Measurements from ENCODE around the gene STYX. TPM values are rescaled to one million over a fixed set of nuclear protein-coding genes. Genes with fewer than 3 reads are reported as not detected.
A peak's percentile ranks its signal among the peaks of the same experiment; 100 is the strongest.

STYX gene
- total and polyA plus RNA-seq, 2 of the 4 experiments (the other 2 are of a cell fraction), result 5.8 to 7.5 TPM

GRCh38 chr14:52797653-52798052 lies 67.7 kb downstream of the STYX start:
- H3K14ac ChIP-seq (replicated peaks; ENCODE audit: low read depth, low read length), result no peak overlapping the region
- H3K9me1 ChIP-seq (ENCODE audit: insufficient read depth, low read length), result peaks cover 6% of the 10 kb centered on the region; the same call in 1 of the 2 replicates
- H4K5ac ChIP-seq (ENCODE audit: low read depth, low read length), result no peak overlapping the region; the same call in 1 of the 2 replicates
- H3K79me1 ChIP-seq (ENCODE audit: low read depth in 1 of 2, low read length in 2 of 2), result 0 out of 4 replicates have a peak, but pooled peaks cover 0 to 5% of the 10 kb centered on the region in 2 experiments
- H3K27me3 ChIP-seq (ENCODE audit: control insufficient read depth, insufficient read depth, low read length), result no peaks in the 10 kb centered on the region
- no peak overlapping the region for H2AK9ac ChIP-seq (replicated peaks; ENCODE audit: low read depth, low read length, poor library complexity)
- peaks cover 6% of the 10 kb centered on the region; the same call in 1 of the 2 replicates for H3K4me1 ChIP-seq (ENCODE audit: control insufficient read depth, insufficient read depth, low read length)
- H4K20me1 ChIP-seq (ENCODE audit: insufficient read depth, low read length), result no peaks in the 10 kb centered on the region
- H2AK5ac ChIP-seq (ENCODE audit: low read depth, low read length), result peak overlapping the region; percentile 24; the same call in 1 of the 2 replicates
- H3K4ac ChIP-seq (ENCODE audit: low read depth, low read length), result 0 out of 2 replicates have a peak overlapping the region, but pooled peaks have one; percentile 15
- no peak overlapping the region for H3K4me3 ChIP-seq (ENCODE audit: insufficient read depth, low read depth, low read length)
- DNase-seq (no peak), ATAC-seq (ENCODE audit: low read depth) (no peak)
- no peaks in the 10 kb centered on the region for H3K36me3 ChIP-seq (ENCODE audit: control insufficient read depth, insufficient read depth, low read length)
- no peak overlapping the region for H4K91ac ChIP-seq (ENCODE audit: insufficient read depth, low read depth, low read length)
- no CpG with 5 or more reads among the region's 3 CpGs for WGBS, 2 experiments (ENCODE audit: extremely low coverage in 2 of 2, insufficient read length in 1 of 2)
- intact Hi-C loops (cut with micrococcal nuclease) (no loop called here), in situ Hi-C loops (cut with MboI; ENCODE audit: low sequenced_read_pairs) (no loop called here), dilution Hi-C loops (cut with HindIII; ENCODE audit: low sequenced_read_pairs, unreplicated experiment) (no loop called here)
- no peak overlapping the region for H3K9ac ChIP-seq (ENCODE audit: low read depth, low read length)
- H3K9me3 ChIP-seq (ENCODE audit: control insufficient read depth, insufficient read depth, low read length), result no peaks in the 10 kb centered on the region
- no peak overlapping the region for H3K4me2 ChIP-seq (ENCODE audit: low read depth, low read length)
- no peak overlapping the region for H2BK120ac ChIP-seq (ENCODE audit: low read depth, low read length)
- H2BK5ac ChIP-seq (ENCODE audit: low read depth, low read length, poor library complexity, severe bottlenecking), result no peak overlapping the region
- H4K8ac ChIP-seq (ENCODE audit: low read depth in 2 of 2, low read length in 2 of 2), result no peak overlapping the region; a peak in 1 of 4 replicates
- ChIA-PET POLR2A (ENCODE audit: unreplicated experiment) (no interaction called here), CTCF (no interaction called here)
- H2BK20ac ChIP-seq (ENCODE audit: low read depth, low read length), result no peak overlapping the region
- no peak overlapping the region for H3K27ac ChIP-seq (ENCODE audit: insufficient read depth, low read length)
- BruUV-seq (replicated peaks), result no TSS peak
- peak overlapping the region; percentile 52 for H2AFZ ChIP-seq (replicated peaks; ENCODE audit: low read length, poor library complexity)
- H3K18ac ChIP-seq (ENCODE audit: low read depth, low read length), result no peak overlapping the region
- no peak overlapping the region for H3K56ac ChIP-seq (ENCODE audit: extremely low read depth, insufficient read depth, low read length)
- no peak for TF ChIP-seq CHD1 (IDR thresholded peaks at IDR 0.05; ENCODE audit: low read depth, low read length)
- no peak for TF ChIP-seq SMC3 (IDR thresholded peaks at IDR 0.05; ENCODE audit: low read depth, low read length)
- TF ChIP-seq, protein P1, sequence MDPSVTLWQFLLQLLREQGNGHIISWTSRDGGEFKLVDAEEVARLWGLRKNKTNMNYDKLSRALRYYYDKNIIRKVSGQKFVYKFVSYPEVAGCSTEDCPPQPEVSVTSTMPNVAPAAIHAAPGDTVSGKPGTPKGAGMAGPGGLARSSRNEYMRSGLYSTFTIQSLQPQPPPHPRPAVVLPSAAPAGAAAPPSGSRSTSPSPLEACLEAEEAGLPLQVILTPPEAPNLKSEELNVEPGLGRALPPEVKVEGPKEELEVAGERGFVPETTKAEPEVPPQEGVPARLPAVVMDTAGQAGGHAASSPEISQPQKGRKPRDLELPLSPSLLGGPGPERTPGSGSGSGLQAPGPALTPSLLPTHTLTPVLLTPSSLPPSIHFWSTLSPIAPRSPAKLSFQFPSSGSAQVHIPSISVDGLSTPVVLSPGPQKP (IDR thresholded peaks at IDR 0.05; ENCODE audit: borderline replicate concordance, low read depth, low read length), result no peak
- no peak for TF ChIP-seq POLR2A (IDR thresholded peaks at IDR 0.05; ENCODE audit: low read depth, low read length)
- no peak for TF ChIP-seq RCOR1 (IDR thresholded peaks at IDR 0.05; ENCODE audit: insufficient replicate concordance, low read length)
- TF ChIP-seq CTCF (conservative IDR thresholded peaks at IDR 0.05; ENCODE audit: low read depth, low read length), result no peak
- TF ChIP-seq USF2 (IDR thresholded peaks at IDR 0.05; ENCODE audit: low read depth, low read length), result no peak
- no peak for TF ChIP-seq NFE2L2 (IDR thresholded peaks at IDR 0.05; ENCODE audit: low read depth, low read length)
- TF ChIP-seq RAD21 (IDR thresholded peaks at IDR 0.05; ENCODE audit: low read length), result no peak
- TF ChIP-seq MAFK (IDR thresholded peaks at IDR 0.05; ENCODE audit: low read depth, low read length), result no peak
- TF ChIP-seq MXI1 (IDR thresholded peaks at IDR 0.05; ENCODE audit: borderline replicate concordance, low read depth, low read length), result no peak
- TF ChIP-seq FOS (IDR thresholded peaks at IDR 0.05; ENCODE audit: low read depth, low read length), result no peak
- no peak overlapping the region for H3K23ac ChIP-seq (ENCODE audit: low read depth, low read length)
- no peak overlapping the region for H2BK15ac ChIP-seq (ENCODE audit: low read depth, low read length)
